ENCODE measurements around the gene QRICH2.
A peak's percentile ranks its signal among the peaks of the same experiment; 100 is the strongest.

The QRICH2 gene

GRCh38 chr17:76273445-76274111, 34.5 kb downstream of the QRICH2 start:
- no peak for DNase-seq
- H3K36me3 Mint-ChIP-seq (ENCODE audit: low read depth) = peaks cover 8% of the 10 kb centered on the region
- H3K27me3 Mint-ChIP-seq (ENCODE audit: low read depth, poor library complexity) = no peaks in the 10 kb centered on the region
- H3K4me3 Mint-ChIP-seq = no peak overlapping the region
- no peaks in the 10 kb centered on the region for H3K9me3 Mint-ChIP-seq
- peak overlapping the region; percentile 39 for H3K27ac Mint-ChIP-seq
- no peak for TF ChIP-seq CTCF (IDR thresholded peaks at IDR 0.05)
- peaks cover 57% of the 10 kb centered on the region for H3K4me1 Mint-ChIP-seq

GRCh38 chr17:76272541-76273444, 35.3 kb downstream of the QRICH2 start:
- no peak for TF ChIP-seq CTCF (IDR thresholded peaks at IDR 0.05)
- Mint-ChIP-seq H3K4me3 (no peak overlapping the region), H3K27me3 (ENCODE audit: low read depth, poor library complexity) (no peaks in the 10 kb centered on the region), H3K36me3 (ENCODE audit: low read depth) (peaks cover 13% of the 10 kb centered on the region), H3K9me3 (no peaks in the 10 kb centered on the region), H3K4me1 (peaks cover 63% of the 10 kb centered on the region), H3K27ac (peak overlapping the region; percentile 39)
- no peak for DNase-seq

- H3K27me3 Mint-ChIP-seq (ENCODE audit: low read depth, poor library complexity) = no peaks in the 10 kb centered on the region
- no peak overlapping the region for H3K4me3 Mint-ChIP-seq
- peaks cover 57% of the 10 kb centered on the region for H3K4me1 Mint-ChIP-seq
- no peak for TF ChIP-seq CTCF (IDR thresholded peaks at IDR 0.05)
- H3K9me3 Mint-ChIP-seq = no peaks in the 10 kb centered on the region
- peaks cover 16% of the 10 kb centered on the region for H3K36me3 Mint-ChIP-seq (ENCODE audit: low read depth)
- no peak overlapping the region for H3K27ac Mint-ChIP-seq
- no peak for DNase-seq
These were observed 36.2 kb downstream of the QRICH2 start for GRCh38 chr17:76271669-76272540.

GRCh38 chr17:76270770-76271668, 37.1 kb downstream of the QRICH2 start:
- peaks cover 49% of the 10 kb centered on the region for H3K4me1 Mint-ChIP-seq
- H3K4me3 Mint-ChIP-seq = no peak overlapping the region
- no peak for DNase-seq

More at GRCh38 chr17:76270770-76271668, 37.1 kb downstream of the QRICH2 start:
- Mint-ChIP-seq H3K27me3 (ENCODE audit: low read depth, poor library complexity) (no peaks in the 10 kb centered on the region), H3K36me3 (ENCODE audit: low read depth) (peaks cover 16% of the 10 kb centered on the region), H3K9me3 (no peaks in the 10 kb centered on the region), H3K27ac (no peak overlapping the region)
- no peak for TF ChIP-seq CTCF (IDR thresholded peaks at IDR 0.05)
